SK-N-SH (cell line): Measurements from ENCODE around the gene ARHGDIB.

Experiments
- CTCF ChIP-seq: fragments of 200-600 bp; sonication (generic); IDR thresholded peaks from 2 replicates; pipeline ENCODE4 v1.6.1; 2017; ENCODE audit warnings: antibody characterized with exemption, mild to moderate bottlenecking, moderate library complexity
- EP300 ChIP-seq, 2 experiments: IDR thresholded peaks; 2 replicates each; pipeline versions ENCODE4 v1.4.0 to v1.6.1; 2012; ENCODE audit warnings: borderline replicate concordance in 1 of 2, low read depth in 1 of 2, low read length in 1 of 2
- EZH2phosphoT487 ChIP-seq: fragments of 200-600 bp; sonication (generic); IDR thresholded peaks from 2 replicates; pipeline ENCODE4 v1.6.1; 2017; ENCODE audit warnings: low read depth, mixed run types, mild to moderate bottlenecking, antibody characterized with exemption, moderate library complexity, borderline replicate concordance
- GABPA ChIP-seq: IDR thresholded peaks from 2 replicates; pipeline ENCODE4 v1.4.0; 2012; ENCODE audit warnings: low read depth, mild to moderate bottlenecking
- JUND ChIP-seq: IDR thresholded peaks from 2 replicates; pipeline ENCODE4 v1.4.0; 2012
- MEF2A ChIP-seq: IDR thresholded peaks from 2 replicates; pipeline ENCODE4 v1.4.0; 2012; ENCODE audit warnings: low read depth, borderline replicate concordance
- NRF1 ChIP-seq: IDR thresholded peaks from 2 replicates; pipeline ENCODE4 v1.6.1; 2012; ENCODE audit warnings: low read depth, mild to moderate bottlenecking, low read length
- POLR2AphosphoS5 ChIP-seq: IDR thresholded peaks from 2 replicates; pipeline ENCODE4 v1.6.1; 2012; ENCODE audit warnings: low read depth, low read length
- REST ChIP-seq: IDR thresholded peaks from 2 replicates; pipeline ENCODE4 v1.6.1; 2012; ENCODE audit warnings: mild to moderate bottlenecking, low read depth, low read length, moderate library complexity
- RFX5 ChIP-seq: IDR thresholded peaks from 2 replicates; pipeline ENCODE4 v1.6.1; 2012; ENCODE audit warnings: mild to moderate bottlenecking, improper control_type of control experiment, low read length
- USF1 ChIP-seq: IDR thresholded peaks from 2 replicates; pipeline ENCODE4 v1.4.0; 2012; ENCODE audit warnings: low read depth, borderline replicate concordance
- YY1 ChIP-seq: IDR thresholded peaks from 2 replicates; pipeline ENCODE4 v1.4.0; 2012; ENCODE audit warnings: low read depth, mild to moderate bottlenecking

GRCh38 chr12:15011162-15011561 is 49.8 kb upstream of the ARHGDIB start:
- TF ChIP-seq YY1 (no peak), POLR2AphosphoS5 (no peak), CTCF (peak; percentile 29; the same call in 1 of the 2 replicates), EP300 (IDR thresholded peaks at IDR 0.05; ENCODE audit: borderline replicate concordance in 1 of 2, low read depth in 1 of 2, low read length in 1 of 2) (no peak), MEF2A (no peak), RFX5 (no peak), USF1 (no peak), EZH2phosphoT487 (no peak), REST (no peak), GABPA (no peak), NRF1 (no peak), JUND (no peak)
